Activated naive CD8-positive, alpha-beta T cell treated with anti-CD3 and anti-CD28 coated beads, Interleukin-2, amount 50 U/mL, for 16 hours (primary cell): ENCODE data around the gene TSPAN18.
"Not testable (repeated sequence)": the region's sequence is repeated elsewhere in the genome, so short reads cannot be mapped to it uniquely, and the experiment has no call there.

ENCODE experiments used
- DNase-seq: peaks from one replicate; pipeline ENCODE4 v3.0.0-alpha.2; 2020; ENCODE audit warnings: low read depth, low spot score

The TSPAN18 gene

GRCh38 chr11:44868455-44869421 is 142.0 kb downstream of the TSPAN18 start:
- no peak for DNase-seq

GRCh38 chr11:44870181-44870580 is 143.4 kb downstream of the TSPAN18 start:
- DNase-seq = no peak

- no peak for DNase-seq
These were observed 143.9 kb downstream of the TSPAN18 start for GRCh38 chr11:44870615-44871176.

- DNase-seq = not testable (repeated sequence)
These were observed 144.9 kb downstream of the TSPAN18 start for GRCh38 chr11:44871682-44872081.

GRCh38 chr11:44872556-44872955 is 145.8 kb downstream of the TSPAN18 start:
- no peak for DNase-seq

- DNase-seq = no peak
These were observed 146.8 kb downstream of the TSPAN18 start for GRCh38 chr11:44873537-44873936.

DNA sequence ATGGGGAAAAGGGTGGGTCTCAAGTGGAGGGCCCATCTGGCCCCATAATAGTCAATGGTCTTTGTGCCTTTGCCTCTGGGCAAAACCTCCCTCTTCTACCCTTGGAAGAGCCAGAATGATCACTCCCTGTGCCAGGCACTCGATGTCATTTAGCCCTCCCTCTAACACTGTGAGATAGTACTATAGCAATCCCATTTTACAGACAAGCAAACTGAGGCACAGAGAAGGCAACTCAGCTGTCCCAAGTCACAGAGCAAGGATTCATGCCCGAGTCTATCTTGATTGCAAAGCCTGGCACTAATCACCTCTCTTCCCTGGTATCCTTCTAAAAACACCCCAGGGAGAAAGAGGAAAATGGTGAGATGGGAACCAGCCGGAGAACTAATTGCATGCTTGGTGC is 147.5 kb downstream of the TSPAN18 start:
- DNase-seq = no peak

DNA sequence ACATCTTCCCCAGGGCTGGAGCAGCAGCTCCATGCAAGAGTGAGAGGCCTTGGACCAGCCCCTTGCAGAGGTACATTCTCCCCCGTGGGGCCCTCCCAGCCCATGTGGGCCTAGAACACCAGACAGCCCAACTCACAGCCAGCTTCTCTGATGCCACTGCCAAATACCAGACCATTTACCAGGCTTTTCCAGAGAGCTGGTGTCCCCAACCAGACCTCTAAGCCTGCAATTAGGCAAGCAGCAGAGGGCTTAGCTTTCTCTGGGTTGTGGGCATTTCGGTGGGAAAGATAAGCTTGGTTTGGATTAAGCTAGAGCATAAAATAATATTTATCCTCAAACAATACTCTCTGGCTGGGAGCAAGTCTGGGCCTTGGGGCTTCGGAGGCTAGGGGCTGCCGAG is 148.3 kb downstream of the TSPAN18 start:
- DNase-seq = no peak

GRCh38 chr11:44876194-44876723 is 149.5 kb downstream of the TSPAN18 start:
- DNase-seq = no peak

- DNase-seq = no peak
These were observed 150.1 kb downstream of the TSPAN18 start for GRCh38 chr11:44876906-44877305.

- DNase-seq = no peak
These were observed 151.1 kb downstream of the TSPAN18 start for GRCh38 chr11:44877571-44878497.

- no peak for DNase-seq
These were observed 151.9 kb downstream of the TSPAN18 start for GRCh38 chr11:44878711-44879110.

DNA sequence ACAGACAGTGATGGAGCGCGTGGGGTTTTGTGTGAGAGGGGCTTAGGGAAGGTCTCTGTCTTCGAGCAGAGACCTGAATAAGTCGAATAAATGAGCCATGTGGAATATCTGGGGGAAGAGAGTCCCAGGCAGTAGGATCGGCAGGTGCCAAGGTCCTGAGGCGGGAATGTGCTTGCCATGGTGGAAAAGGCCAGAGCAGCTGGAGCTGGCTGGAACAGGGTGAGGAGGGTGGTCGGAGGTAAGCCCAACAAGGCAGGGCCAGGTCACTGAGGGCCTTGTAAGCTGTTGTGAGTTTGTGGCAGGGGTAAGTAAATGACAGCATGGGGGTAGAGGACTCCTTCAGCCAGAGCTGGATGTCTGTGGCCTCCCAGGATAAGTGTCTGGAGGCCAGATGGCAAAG is 152.7 kb downstream of the TSPAN18 start:
- no peak for DNase-seq

DNA sequence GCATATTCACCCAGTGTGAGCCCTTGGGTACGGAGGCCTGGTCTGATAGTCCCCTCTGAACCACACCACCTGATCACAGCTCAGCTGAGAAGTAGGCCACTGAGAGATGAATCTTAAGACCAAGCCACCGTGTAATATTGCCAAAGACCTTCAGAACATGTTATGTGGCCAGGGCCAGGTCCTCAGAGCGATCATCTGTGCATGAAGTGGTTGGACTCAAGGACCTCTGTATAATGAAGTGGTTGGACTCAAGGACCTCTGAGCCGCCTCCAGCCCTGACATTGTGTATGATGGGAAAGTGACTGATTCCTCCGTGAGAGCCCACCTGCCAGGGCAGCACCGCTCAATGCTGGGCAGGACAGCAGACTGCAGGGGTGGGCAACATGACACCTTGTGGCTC is 153.7 kb downstream of the TSPAN18 start:
- no peak for DNase-seq

DNA sequence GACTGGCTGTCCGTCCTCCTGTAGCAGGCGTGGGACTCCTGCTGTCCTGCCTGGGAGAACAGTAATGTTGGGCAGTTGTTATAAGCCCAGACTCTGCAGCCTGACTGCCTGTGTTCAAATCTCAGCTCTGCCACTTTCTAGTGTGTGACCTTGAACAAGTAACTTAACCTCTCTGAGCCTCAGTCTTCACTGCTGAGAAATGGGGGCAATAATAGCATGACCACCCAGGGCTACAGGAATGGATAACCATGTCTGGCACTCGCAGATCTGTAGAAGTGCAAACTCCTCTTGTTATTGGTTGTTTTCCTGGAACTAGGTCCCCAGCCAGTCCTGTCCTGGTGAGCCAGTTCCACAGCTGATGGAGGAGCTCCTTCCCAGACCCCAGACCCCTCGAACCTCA is 154.2 kb downstream of the TSPAN18 start:
- no peak for DNase-seq

DNA sequence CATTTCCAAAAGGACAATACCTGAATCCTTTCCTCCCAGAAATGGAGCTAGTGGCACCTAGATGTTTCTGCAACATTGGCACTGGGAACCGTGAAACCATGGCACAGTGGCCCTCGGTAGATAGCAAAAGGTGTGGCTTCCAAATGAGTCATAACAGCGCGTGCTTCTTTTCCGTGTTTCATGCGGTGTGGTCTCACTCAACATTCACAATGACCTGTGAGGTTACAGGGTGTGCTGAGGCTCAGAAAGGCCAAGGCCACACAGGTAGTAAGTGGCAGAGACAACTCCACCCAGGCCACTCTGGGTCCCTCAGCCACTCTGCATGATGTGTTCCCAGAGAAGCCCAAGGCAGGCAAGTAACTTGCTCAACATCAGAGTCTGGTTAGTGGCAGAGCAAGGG is 156.5 kb downstream of the TSPAN18 start:
- DNase-seq = no peak

DNA sequence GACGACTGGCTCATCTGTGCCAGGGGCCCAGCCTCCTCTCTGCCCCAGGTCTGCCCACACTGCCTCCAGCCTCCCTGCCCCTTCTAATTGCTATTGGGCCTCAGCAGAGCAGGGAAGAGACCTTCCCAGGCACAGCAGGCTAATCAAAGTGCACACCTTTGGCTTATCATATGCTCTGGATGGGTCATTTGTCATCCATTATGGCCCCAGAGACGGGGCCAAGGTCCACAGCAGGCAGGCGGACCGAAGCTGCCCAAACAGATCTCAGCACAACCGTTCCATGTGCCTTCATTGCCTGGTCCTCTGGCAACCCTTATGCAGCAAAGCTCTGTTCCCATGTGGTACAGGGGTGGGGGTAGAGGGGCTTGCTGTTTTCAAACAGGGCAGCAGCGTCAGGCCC is 157.3 kb downstream of the TSPAN18 start:
- no peak for DNase-seq

GRCh38 chr11:44885065-44885810 is 158.5 kb downstream of the TSPAN18 start:
- no peak for DNase-seq

DNA sequence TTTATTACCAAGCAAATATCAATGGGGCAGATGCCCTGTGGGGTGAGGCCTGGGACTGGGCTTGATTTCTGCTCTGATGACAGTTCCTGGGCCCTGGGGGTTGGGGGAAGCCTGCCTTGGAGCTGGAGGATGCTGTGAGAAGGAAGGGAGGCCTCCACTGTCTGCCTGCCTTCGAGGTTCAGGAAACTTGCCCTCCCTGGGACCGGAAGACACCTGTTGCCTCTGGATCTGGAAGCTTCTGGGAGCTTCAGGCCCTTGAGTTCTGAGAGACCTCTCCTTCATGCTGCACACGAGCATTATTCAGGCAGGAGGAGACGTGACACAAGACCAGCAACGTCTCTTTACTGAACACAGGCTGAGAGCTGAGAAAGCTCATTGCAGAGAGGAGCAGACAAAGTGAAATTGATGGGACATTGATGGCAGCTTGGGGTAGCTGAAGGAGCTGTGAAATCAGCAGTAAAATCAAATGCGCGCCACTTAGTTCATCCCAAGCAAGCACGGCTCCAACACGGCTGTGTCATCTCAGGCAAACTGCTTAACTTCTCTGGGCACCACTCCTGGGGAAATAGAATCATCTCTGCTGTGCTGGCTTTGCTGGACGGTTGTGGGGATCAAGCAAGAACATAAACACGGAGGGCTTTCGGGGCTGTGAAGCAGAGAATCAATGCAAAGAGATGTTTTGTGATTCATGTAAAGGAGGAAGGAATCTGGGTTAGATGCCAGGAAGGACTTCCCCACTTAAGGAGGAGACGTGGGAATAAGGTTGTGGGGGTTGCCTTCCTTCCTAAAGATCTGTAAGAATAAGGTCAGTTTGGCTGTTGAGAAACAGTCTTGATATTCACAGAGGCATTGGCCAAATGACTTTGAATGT is 159.4 kb downstream of the TSPAN18 start:
- no peak for DNase-seq

DNA sequence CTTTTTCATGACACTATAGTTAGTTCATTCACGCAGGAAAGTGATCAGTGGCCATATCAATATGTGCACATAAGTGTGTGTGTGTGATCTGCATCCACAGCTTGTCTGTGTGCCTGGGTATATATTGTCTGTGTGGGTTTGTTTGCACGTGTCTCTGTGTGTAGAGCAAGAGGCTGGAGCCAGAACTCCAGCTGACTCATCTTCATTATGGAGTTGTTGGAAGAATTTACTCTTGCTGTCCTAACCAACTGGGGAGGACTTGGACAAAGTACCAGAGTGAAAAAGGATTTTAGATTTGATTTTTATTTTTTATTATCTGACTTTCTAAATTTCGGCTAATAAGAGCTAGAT is 160.0 kb downstream of the TSPAN18 start:
- DNase-seq = no peak
